A673 (cell line): Measurements from ENCODE around the gene SMARCA2. TPM values are rescaled to one million over a fixed set of nuclear protein-coding genes. Genes with fewer than 3 reads are reported as not detected.

Experiments used
- BruUV-seq: library from RNA; stranded (reverse); fragments of 400-500 nt; replicated peaks from 2 replicates; lab custom pipeline; 2021; lab: Mats Ljungman, UMichigan
- CTCF ChIA-PET: fragments of 300-600 bp; sonication (Branson Sonifier 250); formaldehyde crosslinking; loops from one replicate; lab custom pipeline; 2022; ENCODE audit warnings: antibody characterized with exemption; lab: Charles Lee
- POLR2A ChIA-PET: fragments of 300-600 bp; sonication (Branson Sonifier 250); formaldehyde crosslinking; loops from one replicate; lab custom pipeline; 2022; ENCODE audit warnings: antibody characterized with exemption; ENCODE audit not compliant: low non-redundant PET; lab: Charles Lee
- DNase-seq: peaks from one replicate; pipeline ENCODE4 v3.0.0-alpha.2; 2015; ENCODE audit warnings: low spot score
- H3K27ac ChIP-seq: fragments of 200-600 bp; sonication (generic); 2 replicates; pipeline ENCODE4 v1.5.1; 2016; ENCODE audit warnings: mixed run types, low read depth, mild to moderate bottlenecking, mixed read lengths, antibody characterized with exemption, low read length; ENCODE audit not compliant: poor library complexity, severe bottlenecking
- H3K27me3 ChIP-seq: fragments of 200-600 bp; sonication (generic); replicated peaks from 2 replicates; pipeline ENCODE4 v1.6.1; 2017; ENCODE audit warnings: mixed run types, low read depth, mild to moderate bottlenecking, mixed read lengths, antibody characterized with exemption, low read length; ENCODE audit not compliant: insufficient read depth, poor library complexity
- H3K36me3 ChIP-seq: fragments of 200-600 bp; sonication (generic); 2 replicates; pipeline ENCODE4 v1.6.1; 2016; ENCODE audit warnings: mixed run types, mild to moderate bottlenecking, mixed read lengths, antibody characterized with exemption, low read length; ENCODE audit not compliant: insufficient read depth, poor library complexity, severe bottlenecking
- H3K4me1 ChIP-seq: fragments of 200-600 bp; sonication (generic); 2 replicates; pipeline ENCODE4 v1.6.1; 2017; ENCODE audit warnings: mixed run types, mild to moderate bottlenecking, mixed read lengths, antibody characterized with exemption, low read length; ENCODE audit not compliant: insufficient read depth, poor library complexity, severe bottlenecking
- H3K4me3 ChIP-seq: fragments of 200-600 bp; sonication (generic); 2 replicates; pipeline ENCODE4 v1.5.1; 2016; ENCODE audit warnings: low read depth, mixed run types, mild to moderate bottlenecking, mixed read lengths, low read length; ENCODE audit not compliant: poor library complexity, severe bottlenecking
- H3K9me3 ChIP-seq: fragments of 200-600 bp; sonication (generic); 2 replicates; pipeline ENCODE4 v1.6.1; 2016; ENCODE audit warnings: mixed run types, low read depth, mild to moderate bottlenecking, mixed read lengths, antibody characterized with exemption, low read length; ENCODE audit not compliant: poor library complexity, severe bottlenecking
- CTCF ChIP-seq: fragments of 300-800, 200-600 bp; sonication (generic); conservative IDR thresholded peaks from 2 replicates; pipeline ENCODE4 v1.5.1; 2017; ENCODE audit warnings: low read depth, mild to moderate bottlenecking, antibody characterized with exemption, low read length, moderate library complexity, mixed read lengths
- EZH2 ChIP-seq: fragments of 200-600 bp; sonication (generic); IDR thresholded peaks from 2 replicates; pipeline ENCODE4 v1.6.1; 2017; ENCODE audit warnings: borderline replicate concordance, low read depth, mild to moderate bottlenecking, mixed read lengths, antibody characterized with exemption, low read length; ENCODE audit not compliant: poor library complexity, severe bottlenecking
- intact Hi-C: fragments of 100-400 bp; cut with micrococcal nuclease; formaldehyde crosslinking; loops from one replicate; pipeline ENCODE4 v1.10.0; 2022; ENCODE audit not compliant: unreplicated experiment
- total RNA-seq: library from RNA; stranded (reverse); gene quantifications from 2 replicates; pipeline ENCODE4 v1.2.3, GENCODE V29; 2021

Gene SMARCA2
- total RNA-seq, 1 experiment from 2014 or later, result 69.0 TPM

- ChIA-PET CTCF (no interaction called here), POLR2A (no interaction called here)
- Histone ChIP-seq H3K4me1 (no peaks in the 10 kb centered on the region), H3K4me3 (no peak overlapping the region), H3K27me3 (no peaks in the 10 kb centered on the region), H3K36me3 (no peaks in the 10 kb centered on the region), H3K27ac (no peak overlapping the region), H3K9me3 (no peaks in the 10 kb centered on the region)
- no TSS peak for BruUV-seq
- intact Hi-C loops, result no loop called here
- TF ChIP-seq EZH2, result no peak
- no peak for TF ChIP-seq CTCF
- DNase-seq, result no peak
Observed at GRCh38 chr9:2191609-2191972, 176.4 kb downstream of the SMARCA2 start.

GRCh38 chr9:2192356-2192979 is 177.3 kb downstream of the SMARCA2 start:
- H3K4me1 ChIP-seq, result no peaks in the 10 kb centered on the region
- CTCF ChIA-PET, result no interaction called here

GRCh38 chr9:2193552-2193951 is 178.4 kb downstream of the SMARCA2 start:
- CTCF ChIA-PET, result no interaction called here
- DNase-seq, result no peak
- BruUV-seq, result no TSS peak
- Histone ChIP-seq H3K36me3 (no peaks in the 10 kb centered on the region), H3K27me3 (no peaks in the 10 kb centered on the region), H3K4me3 (no peak overlapping the region), H3K9me3 (no peaks in the 10 kb centered on the region), H3K27ac (no peak overlapping the region), H3K4me1 (no peaks in the 10 kb centered on the region)
- intact Hi-C loops, result no loop called here
- TF ChIP-seq CTCF (0 out of 2 replicates have a peak, but pooled peaks have one; percentile 15), EZH2 (no peak)
- POLR2A ChIA-PET, result no interaction called here

More at GRCh38 chr9:2192356-2192979, 177.3 kb downstream of the SMARCA2 start:
- TF ChIP-seq EZH2 (no peak), CTCF (no peak)
- Histone ChIP-seq H3K9me3 (no peaks in the 10 kb centered on the region), H3K27me3 (no peaks in the 10 kb centered on the region), H3K4me3 (no peak overlapping the region), H3K36me3 (no peaks in the 10 kb centered on the region), H3K27ac (no peak overlapping the region)
- BruUV-seq, result no TSS peak
- no peak for DNase-seq
- intact Hi-C loops, result no loop called here
- POLR2A ChIA-PET, result no interaction called here
